HepG2 (cell line): ENCODE data around the gene ZBTB46. TPM values are rescaled to one million over a fixed set of nuclear protein-coding genes. Genes with fewer than 3 reads are reported as not detected.

Source experiments
- ATAC-seq: fragments of 200-7000 bp; cut with Tn5 transposase; 3 replicates; pipeline ENCODE4 v1.9.1; 2020; ENCODE audit warnings: mild to moderate bottlenecking, moderate library complexity
- BruUV-seq: library from RNA; stranded (reverse); fragments of 400-500 nt; replicated peaks from 2 replicates; lab custom pipeline; 2021; lab: Mats Ljungman, UMichigan
- CTCF ChIA-PET: fragments of 300-600 bp; formaldehyde crosslinking; extraction: SDS; loops from one replicate; lab custom pipeline; 2021; ENCODE audit warnings: low total read pairs, inconsistent platforms, low intra/inter-chr PET ratio; lab: Yijun Ruan, JAX
- POLR2A ChIA-PET: fragments of 350-600 bp; sonication (Branson Sonifier 250); formaldehyde crosslinking; loops from one replicate; lab custom pipeline; 2020; ENCODE audit warnings: antibody characterized with exemption, inconsistent platforms; lab: Yijun Ruan, JAX
- DNase-seq: peaks from one replicate; pipeline ENCODE4 v3.0.0-alpha.2; 2015; ENCODE audit warnings: low spot score
- FAIRE-seq: peaks from 3 replicates; lab custom pipeline; 2011; peaks lifted over from hg19 to GRCh38; lab: Jason Lieb, UNC
- H2AFZ ChIP-seq: one replicate; pipeline ENCODE4 v1.6.1; 2011; ENCODE audit warnings: low read length, inconsistent platforms
- H3K27ac ChIP-seq: fragments of 300-600 bp; 3 replicates; pipeline ENCODE4 v1.8.0; 2011; ENCODE audit warnings: mixed run types, mild to moderate bottlenecking, mixed read lengths, low read length, inconsistent platforms; ENCODE audit not compliant: insufficient read depth; ENCODE audit errors: extremely low read length
- H3K27me3 ChIP-seq, 2 experiments: fragments of 200-600 bp in 1 of 2; 2 replicates in 1 of 2; 3 replicates in 1 of 2; pipeline versions ENCODE4 v1.6.0 to v1.8.0; 2011; ENCODE audit warnings: low read length in 2 of 2, mild to moderate bottlenecking in 2 of 2, moderate library complexity in 2 of 2, inconsistent platforms in 1 of 2; ENCODE audit not compliant: insufficient read depth in 2 of 2, control insufficient read depth in 1 of 2
- H3K36me3 ChIP-seq, 2 experiments: fragments of 200-600 bp in 1 of 2; replicated peaks in 1 of 2; 2 replicates in 1 of 2; 3 replicates in 1 of 2; pipeline versions ENCODE4 v1.5.1 to v1.8.0; 2011; ENCODE audit warnings: low read length in 2 of 2, inconsistent platforms in 1 of 2; ENCODE audit not compliant: insufficient read depth in 2 of 2, control insufficient read depth in 1 of 2
- H3K4me1 ChIP-seq: 2 replicates; pipeline ENCODE4 v1.5.1; 2012; ENCODE audit warnings: low read length, inconsistent platforms; ENCODE audit not compliant: insufficient read depth
- H3K4me2 ChIP-seq: 2 replicates; pipeline ENCODE4 v1.6.0; 2011; ENCODE audit warnings: low read depth, low read length, inconsistent platforms
- H3K4me3 ChIP-seq, 3 experiments: fragments of 200-600 bp in 1 of 3; sonication (generic), shearing (Covaris generic) in 1 of 3; replicated peaks in 1 of 3; 2 replicates each; pipeline ENCODE4 v1.5.1; 2011 to 2016; ENCODE audit warnings: low read length in 3 of 3, inconsistent platforms in 2 of 3, low read depth in 2 of 3, mild to moderate bottlenecking in 2 of 3, control low read depth in 1 of 3, mixed read lengths in 1 of 3; ENCODE audit not compliant: insufficient read depth in 1 of 3
- H3K79me2 ChIP-seq: one replicate; pipeline ENCODE4 v1.6.1; 2011; ENCODE audit warnings: low read length, inconsistent platforms; ENCODE audit not compliant: insufficient read depth
- H3K9ac ChIP-seq: 2 replicates; pipeline ENCODE4 v1.6.0; 2011; ENCODE audit warnings: mild to moderate bottlenecking, low read depth, low read length, inconsistent platforms; ENCODE audit not compliant: insufficient read depth
- H3K9me3 ChIP-seq: 2 replicates; pipeline ENCODE4 v1.5.1; 2012; ENCODE audit warnings: mild to moderate bottlenecking, low read length
- H4K20me1 ChIP-seq: 2 replicates; pipeline ENCODE4 v1.6.0; 2011; ENCODE audit warnings: inconsistent platforms, mild to moderate bottlenecking, low read length, moderate library complexity; ENCODE audit not compliant: insufficient read depth
- ARNTL ChIP-seq: sonication (generic); formaldehyde crosslinking; IDR thresholded peaks from 2 replicates; pipeline ENCODE4 v1.4.0; 2020; ENCODE audit warnings: mild to moderate bottlenecking, missing genetic modification reagents
- PRPF4 ChIP-seq: fragments of 200-400 bp; formaldehyde crosslinking; IDR thresholded peaks from 2 replicates; pipeline ENCODE4 v1.6.1; 2016; ENCODE audit warnings: low read length, low read depth; ENCODE audit not compliant: poor library complexity, severe bottlenecking
- SALL2 ChIP-seq: sonication (generic); formaldehyde crosslinking; IDR thresholded peaks from 2 replicates; pipeline ENCODE4 v1.8.1; 2023; ENCODE audit warnings: mild to moderate bottlenecking, missing genetic modification reagents, inconsistent platforms
- TCF12 ChIP-seq, 2 experiments: fragments of 450-650 bp in 1 of 2; sonication (generic) in 1 of 2; formaldehyde crosslinking in 1 of 2; IDR thresholded peaks; 2 replicates each; pipeline versions ENCODE4 v1.6.1 to v1.8.0; 2017 to 2022; ENCODE audit warnings: antibody characterized with exemption in 1 of 2, mild to moderate bottlenecking in 1 of 2, missing genetic modification reagents in 1 of 2, moderate library complexity in 1 of 2
- ZNF501 ChIP-seq: sonication (generic); formaldehyde crosslinking; IDR thresholded peaks from 2 replicates; pipeline ENCODE4 v1.5.1; 2020; ENCODE audit warnings: mild to moderate bottlenecking, moderate library complexity, missing genetic modification reagents
- ZNF670 ChIP-seq: sonication (generic); formaldehyde crosslinking; IDR thresholded peaks from 2 replicates; pipeline ENCODE4 v1.8.0; 2022; ENCODE audit warnings: mild to moderate bottlenecking, missing genetic modification reagents, borderline replicate concordance
- WGBS: methylation state at CpG from one replicate; pipeline ENCODE4 v1.1.6; 2017; ENCODE audit warnings: low lambda C conversion rate; 5-methylcytosine and 5-hydroxymethylcytosine counted together
- in situ Hi-C: cut with HindIII; loops from 2 replicates; pipeline ENCODE4 v1.10.0; 2017; ENCODE audit warnings: low pct_unique_long_range_greater_than_20kb; ENCODE audit not compliant: extremely low pct_ligation_motif_present
- intact Hi-C: fragments of 100-400 bp; cut with micrococcal nuclease; formaldehyde crosslinking; loops from one replicate; pipeline ENCODE4 v1.10.0; 2022; ENCODE audit not compliant: unreplicated experiment
- polyA plus RNA-seq, 8 experiments: library from polyadenylated mRNA; depleted of rRNA in 3 of 8; stranded (reverse) in 7 of 8; unstranded in 1 of 8; fragments of >200 nt; fragmentation: Illumina TruSeq in 4 of 8; extraction: Trizol in 4 of 8; gene quantifications; 2 replicates each; pipeline versions ENCODE4 v1.2.1 to v1.2.3, GENCODE V29; 2011 to 2016; ENCODE audit warnings: low read depth in 4 of 8, missing spikeins in 1 of 8, mixed read lengths in 1 of 8; ENCODE audit not compliant: insufficient read depth in 1 of 8
- total RNA-seq, 5 experiments: library from RNA; depleted of rRNA; stranded (reverse); fragments of >200 nt; fragmentation: Illumina TruSeq; extraction: Trizol; gene quantifications; 2 replicates each; pipeline ENCODE4 v1.2.3, GENCODE V29; 2016; ENCODE audit warnings: low read depth in 1 of 5
- TF ChIP-seq, protein P1 (sequence below): sonication (generic); formaldehyde crosslinking; IDR thresholded peaks from 2 replicates; pipeline ENCODE4 v1.4.0; 2020; ENCODE audit warnings: missing genetic modification reagents, mild to moderate bottlenecking, borderline replicate concordance
- TF ChIP-seq, protein P2 (sequence below): sonication (generic); formaldehyde crosslinking; IDR thresholded peaks from 2 replicates; pipeline ENCODE4 v1.4.0; 2020; ENCODE audit warnings: missing genetic modification reagents

The ZBTB46 gene
- total and polyA plus RNA-seq, 2 of the 13 experiments (the other 11 are each of a cell fraction or from before 2014, with no cell fraction given): 1.6 to 13.5 TPM

GRCh38 chr20:63775096-63775978 lies 55.7 kb downstream of the ZBTB46 start (continued):
- TF ChIP-seq, protein P1, sequence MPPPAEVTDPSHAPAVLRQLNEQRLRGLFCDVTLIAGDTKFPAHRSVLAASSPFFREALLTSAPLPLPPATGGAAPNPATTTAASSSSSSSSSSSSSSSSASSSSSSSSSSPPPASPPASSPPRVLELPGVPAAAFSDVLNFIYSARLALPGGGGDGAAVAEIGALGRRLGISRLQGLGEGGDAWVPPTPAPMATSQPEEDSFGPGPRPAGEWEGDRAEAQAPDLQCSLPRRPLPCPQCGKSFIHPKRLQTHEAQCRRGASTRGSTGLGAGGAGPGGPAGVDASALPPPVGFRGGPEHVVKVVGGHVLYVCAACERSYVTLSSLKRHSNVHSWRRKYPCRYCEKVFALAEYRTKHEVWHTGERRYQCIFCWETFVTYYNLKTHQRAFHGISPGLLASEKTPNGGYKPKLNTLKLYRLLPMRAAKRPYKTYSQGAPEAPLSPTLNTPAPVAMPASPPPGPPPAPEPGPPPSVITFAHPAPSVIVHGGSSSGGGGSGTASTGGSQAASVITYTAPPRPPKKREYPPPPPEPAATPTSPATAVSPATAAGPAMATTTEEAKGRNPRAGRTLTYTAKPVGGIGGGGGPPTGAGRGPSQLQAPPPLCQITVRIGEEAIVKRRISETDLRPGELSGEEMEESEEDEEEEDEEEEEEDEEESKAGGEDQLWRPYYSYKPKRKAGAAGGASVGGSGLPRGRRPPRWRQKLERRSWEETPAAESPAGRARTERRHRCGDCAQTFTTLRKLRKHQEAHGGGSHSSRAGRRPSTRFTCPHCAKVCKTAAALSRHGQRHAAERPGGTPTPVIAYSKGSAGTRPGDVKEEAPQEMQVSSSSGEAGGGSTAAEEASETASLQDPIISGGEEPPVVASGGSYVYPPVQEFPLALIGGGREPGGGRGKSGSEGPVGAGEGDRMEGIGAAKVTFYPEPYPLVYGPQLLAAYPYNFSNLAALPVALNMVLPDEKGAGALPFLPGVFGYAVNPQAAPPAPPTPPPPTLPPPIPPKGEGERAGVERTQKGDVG (CRISPR knock-in tag): peak; percentile 94; the same call in 1 of the 2 replicates
- TF ChIP-seq ARNTL (CRISPR knock-in tag): 0 out of 2 replicates have a peak, but pooled peaks have one; percentile 29
- peak; percentile 89 for TF ChIP-seq PRPF4

- TF ChIP-seq ZNF501: no peak
- TF ChIP-seq ZNF670 (CRISPR knock-in tag): 0 out of 2 replicates have a peak, but pooled peaks have one; percentile 42
- no peak for TF ChIP-seq TCF12 (IDR thresholded peaks at IDR 0.05)
- TF ChIP-seq TCF12 (CRISPR knock-in tag; IDR thresholded peaks at IDR 0.05): no peak
- no peak for TF ChIP-seq SALL2 (CRISPR knock-in tag)
- TF ChIP-seq, protein P2, sequence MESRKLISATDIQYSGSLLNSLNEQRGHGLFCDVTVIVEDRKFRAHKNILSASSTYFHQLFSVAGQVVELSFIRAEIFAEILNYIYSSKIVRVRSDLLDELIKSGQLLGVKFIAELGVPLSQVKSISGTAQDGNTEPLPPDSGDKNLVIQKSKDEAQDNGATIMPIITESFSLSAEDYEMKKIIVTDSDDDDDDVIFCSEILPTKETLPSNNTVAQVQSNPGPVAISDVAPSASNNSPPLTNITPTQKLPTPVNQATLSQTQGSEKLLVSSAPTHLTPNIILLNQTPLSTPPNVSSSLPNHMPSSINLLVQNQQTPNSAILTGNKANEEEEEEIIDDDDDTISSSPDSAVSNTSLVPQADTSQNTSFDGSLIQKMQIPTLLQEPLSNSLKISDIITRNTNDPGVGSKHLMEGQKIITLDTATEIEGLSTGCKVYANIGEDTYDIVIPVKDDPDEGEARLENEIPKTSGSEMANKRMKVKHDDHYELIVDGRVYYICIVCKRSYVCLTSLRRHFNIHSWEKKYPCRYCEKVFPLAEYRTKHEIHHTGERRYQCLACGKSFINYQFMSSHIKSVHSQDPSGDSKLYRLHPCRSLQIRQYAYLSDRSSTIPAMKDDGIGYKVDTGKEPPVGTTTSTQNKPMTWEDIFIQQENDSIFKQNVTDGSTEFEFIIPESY (CRISPR knock-in tag): peak; percentile 44; the same call in 1 of the 2 replicates
- H3K36me3 ChIP-seq: no peaks in the 10 kb centered on the region
- POLR2A ChIA-PET: no interaction called here
- H4K20me1 ChIP-seq: no peaks in the 10 kb centered on the region
- CTCF ChIA-PET: no interaction called here
- ATAC-seq (no peak), FAIRE-seq (peak; percentile 23), DNase-seq (no peak)
- no TSS peak for BruUV-seq
- H2AFZ ChIP-seq: no peak overlapping the region
- H3K79me2 ChIP-seq: no peaks in the 10 kb centered on the region
- WGBS: 93% methylated on average over 15 of the region's 15 CpGs
- H3K4me2 ChIP-seq: no peak overlapping the region
- H3K4me1 ChIP-seq: peaks cover 26% of the 10 kb centered on the region
- H3K27me3 ChIP-seq: no peaks in the 10 kb centered on the region
- intact Hi-C loops: no loop called here
- H3K9me3 ChIP-seq: no peaks in the 10 kb centered on the region
- H3K4me3 ChIP-seq: no peak overlapping the region
- no peak overlapping the region for H3K9ac ChIP-seq
- no peak overlapping the region for H3K27ac ChIP-seq
- in situ Hi-C loops: no loop called here
These were observed 56.8 kb downstream of the ZBTB46 start for GRCh38 chr20:63774306-63774705.
